ENCODE results near the gene RSPH4A. TPM values are rescaled to one million over a fixed set of nuclear protein-coding genes. Genes with fewer than 3 reads are reported as not detected.

RSPH4A gene
- 1.4 TPM for polyA plus RNA-seq (2013, experiment 1 of 2)
- 1.4 TPM for polyA plus RNA-seq (2013, experiment 2 of 2)

GRCh38 chr6:116615937-116616736 lies at the start of gene RSPH4A:
RSPH4A (plus strand) TSS chr6:116616479; CDS start chr6:116616624, 145 bp downstream.
- peak; percentile 92 for DNase-seq (ENCODE audit: low spot score)
- H3K27ac ChIP-seq (replicated peaks; ENCODE audit: low read length): peak within 1 kb of the TSS; percentile 36
- peaks cover 3 to 5% of the 10 kb centered on the region in 2 donors for H3K4me1 ChIP-seq (ENCODE audit: control insufficient read depth in 2 of 2, insufficient read depth in 1 of 2, low read depth in 1 of 2, low read length in 2 of 2)
- WGBS, 2 donors (ENCODE audit: extremely low coverage in 2 of 2, insufficient read length in 2 of 2, insufficient replicate concordance in 1 of 2): no CpG with 5 or more reads among the region's 29 CpGs
- H3K4ac ChIP-seq (ENCODE audit: low read length): no peak within 1 kb of the TSS
- no peaks in the 10 kb centered on the region for H3K36me3 ChIP-seq (replicated peaks in 1 of 2; ENCODE audit: control insufficient read depth in 2 of 2, insufficient read depth in 2 of 2, low read length in 2 of 2)
- no peak within 1 kb of the TSS for H2BK5ac ChIP-seq (ENCODE audit: low read length)
- H3K14ac ChIP-seq (ENCODE audit: low read length): no peak within 1 kb of the TSS
- H2AFZ ChIP-seq (ENCODE audit: low read length): peak within 1 kb of the TSS; percentile 92
- H2BK12ac ChIP-seq (ENCODE audit: low read length): no peak within 1 kb of the TSS
- peak within 1 kb of the TSS; percentile 11 for H3K18ac ChIP-seq (ENCODE audit: low read length)
- peaks cover 0 to 11% (median 7%) of the 10 kb centered on the region in 3 experiments for H3K27me3 ChIP-seq (ENCODE audit: control insufficient read depth in 3 of 3, insufficient read depth in 3 of 3, low read depth in 1 of 3, low read length in 3 of 3)
- no peak within 1 kb of the TSS for H4K91ac ChIP-seq (ENCODE audit: low read depth, low read length, poor library complexity)
- H3K9me3 ChIP-seq (replicated peaks in 1 of 2; ENCODE audit: control insufficient read depth in 2 of 2, insufficient read depth in 1 of 2, low read depth in 1 of 2, low read length in 2 of 2): no peaks in the 10 kb centered on the region
- peak within 1 kb of the TSS; percentile 83 for H3K9ac ChIP-seq (ENCODE audit: low read depth, low read length, poor library complexity)
- peak within 1 kb of the TSS; percentile 37 for H3K23ac ChIP-seq (ENCODE audit: low read depth, low read length, poor library complexity)
- no peak within 1 kb of the TSS for H2AK5ac ChIP-seq (ENCODE audit: low read depth, low read length)
- no peak within 1 kb of the TSS for H4K8ac ChIP-seq (ENCODE audit: low read depth, low read length)
- peak within 1 kb of the TSS; percentile 70 to 81 for H3K4me3 ChIP-seq (ENCODE audit: low read length in 2 of 2)
- H2BK120ac ChIP-seq (ENCODE audit: low read depth, low read length): no peak within 1 kb of the TSS
- H2BK15ac ChIP-seq (ENCODE audit: low read length): no peak within 1 kb of the TSS
- H3K79me1 ChIP-seq (ENCODE audit: low read depth, low read length): peaks cover 1% of the 10 kb centered on the region
- peak within 1 kb of the TSS; percentile 79 for H3K4me2 ChIP-seq (ENCODE audit: insufficient read depth, low read length, poor library complexity, severe bottlenecking)

GRCh38 chr6:116568111-116568510 lies 48.2 kb upstream of the RSPH4A start:
- no peak for DNase-seq (ENCODE audit: low spot score)
- H3K23ac ChIP-seq (ENCODE audit: low read depth, low read length, poor library complexity): no peak overlapping the region
- H4K8ac ChIP-seq (ENCODE audit: low read depth, low read length): no peak overlapping the region
- peaks cover 3 to 4% of the 10 kb centered on the region in 2 donors for H3K4me1 ChIP-seq (ENCODE audit: control insufficient read depth in 2 of 2, insufficient read depth in 1 of 2, low read depth in 1 of 2, low read length in 2 of 2)
- no peak overlapping the region for H2BK5ac ChIP-seq (ENCODE audit: low read length)
- no peaks in the 10 kb centered on the region for H3K27me3 ChIP-seq (ENCODE audit: control insufficient read depth in 3 of 3, insufficient read depth in 3 of 3, low read depth in 1 of 3, low read length in 3 of 3)
- no peak overlapping the region for H4K91ac ChIP-seq (ENCODE audit: low read depth, low read length, poor library complexity)
- H2AK5ac ChIP-seq (ENCODE audit: low read depth, low read length): no peak overlapping the region
- H3K14ac ChIP-seq (ENCODE audit: low read length): no peak overlapping the region
- no peaks in the 10 kb centered on the region for H3K36me3 ChIP-seq (replicated peaks in 1 of 2; ENCODE audit: control insufficient read depth in 2 of 2, insufficient read depth in 2 of 2, low read length in 2 of 2)
- no peak overlapping the region for H2BK120ac ChIP-seq (ENCODE audit: low read depth, low read length)
- no peak overlapping the region for H2BK12ac ChIP-seq (ENCODE audit: low read length)
- H2BK15ac ChIP-seq (ENCODE audit: low read length): no peak overlapping the region
- no peak overlapping the region for H3K4me2 ChIP-seq (ENCODE audit: insufficient read depth, low read length, poor library complexity, severe bottlenecking)
- no peak overlapping the region for H2AFZ ChIP-seq (ENCODE audit: low read length)
- H3K9ac ChIP-seq (ENCODE audit: low read depth, low read length, poor library complexity): no peak overlapping the region
- H3K18ac ChIP-seq (ENCODE audit: low read length): no peak overlapping the region
- no peak overlapping the region for H3K27ac ChIP-seq (replicated peaks; ENCODE audit: low read length)
- no peak overlapping the region for H3K4me3 ChIP-seq (ENCODE audit: low read length in 2 of 2)
- H3K4ac ChIP-seq (ENCODE audit: low read length): no peak overlapping the region
- no peaks in the 10 kb centered on the region for H3K79me1 ChIP-seq (ENCODE audit: low read depth, low read length)
- no peaks in the 10 kb centered on the region for H3K9me3 ChIP-seq (replicated peaks in 1 of 2; ENCODE audit: control insufficient read depth in 2 of 2, insufficient read depth in 1 of 2, low read depth in 1 of 2, low read length in 2 of 2)

GRCh38 chr6:116568821-116569755 lies 47.2 kb upstream of the RSPH4A start:
- Histone ChIP-seq H2BK120ac (ENCODE audit: low read depth, low read length) (no peak overlapping the region), H4K8ac (ENCODE audit: low read depth, low read length) (no peak overlapping the region), H3K4ac (ENCODE audit: low read length) (no peak overlapping the region), H2BK15ac (ENCODE audit: low read length) (no peak overlapping the region), H3K27ac (replicated peaks; ENCODE audit: low read length) (no peak overlapping the region), H2AFZ (ENCODE audit: low read length) (no peak overlapping the region), H3K23ac (ENCODE audit: low read depth, low read length, poor library complexity) (no peak overlapping the region), H2BK5ac (ENCODE audit: low read length) (no peak overlapping the region), H3K9ac (ENCODE audit: low read depth, low read length, poor library complexity) (no peak overlapping the region), H3K18ac (ENCODE audit: low read length) (no peak overlapping the region), H3K79me1 (ENCODE audit: low read depth, low read length) (no peaks in the 10 kb centered on the region), H3K36me3 (replicated peaks in 1 of 2; ENCODE audit: control insufficient read depth in 2 of 2, insufficient read depth in 2 of 2, low read length in 2 of 2) (peaks cover 0 to 4% of the 10 kb centered on the region in 2 donors), H2BK12ac (ENCODE audit: low read length) (no peak overlapping the region), H4K91ac (ENCODE audit: low read depth, low read length, poor library complexity) (no peak overlapping the region), H3K27me3 (ENCODE audit: control insufficient read depth in 3 of 3, insufficient read depth in 3 of 3, low read depth in 1 of 3, low read length in 3 of 3) (no peaks in the 10 kb centered on the region), H3K14ac (ENCODE audit: low read length) (no peak overlapping the region), H3K4me2 (ENCODE audit: insufficient read depth, low read length, poor library complexity, severe bottlenecking) (no peak overlapping the region), H2AK5ac (ENCODE audit: low read depth, low read length) (no peak overlapping the region), H3K4me3 (ENCODE audit: low read length in 2 of 2) (no peak overlapping the region), H3K9me3 (replicated peaks in 1 of 2; ENCODE audit: control insufficient read depth in 2 of 2, insufficient read depth in 1 of 2, low read depth in 1 of 2, low read length in 2 of 2) (no peaks in the 10 kb centered on the region), H3K4me1 (ENCODE audit: control insufficient read depth in 2 of 2, insufficient read depth in 1 of 2, low read depth in 1 of 2, low read length in 2 of 2) (peaks cover 3 to 4% of the 10 kb centered on the region in 2 donors)
- DNase-seq (ENCODE audit: low spot score): no peak
- no CpG with 5 or more reads among the region's 7 CpGs for WGBS, 2 donors (ENCODE audit: extremely low coverage in 2 of 2, insufficient read length in 2 of 2, insufficient replicate concordance in 1 of 2)
